Stomach (tissue), 4 donors: ENCODE data around the gene TTC39B.

Experiments
- CTCF ChIP-seq, 7 experiments: fragments of 450-650 bp in 4 of 7; fragments of 200-600 bp in 3 of 7; sonication (generic) in 3 of 7; IDR thresholded peaks; one replicate each; pipeline ENCODE4 v1.5.1; 2016 to 2019; ENCODE audit warnings: antibody characterized with exemption in 7 of 7, control low read depth in 2 of 7, mild to moderate bottlenecking in 1 of 7
- POLR2A ChIP-seq, 4 donors: fragments of 450-650 bp; IDR thresholded peaks; one replicate each; pipeline ENCODE4 v1.6.1; 2016; ENCODE audit warnings: antibody characterized with exemption in 4 of 4, control low read depth in 2 of 4, mild to moderate bottlenecking in 1 of 4, moderate library complexity in 1 of 4
- POLR2AphosphoS5 ChIP-seq, 3 donors: sonication (generic); formaldehyde crosslinking; IDR thresholded peaks; one replicate each; pipeline ENCODE4 v1.6.1; 2016; ENCODE audit warnings: antibody characterized with exemption in 3 of 3

- TF ChIP-seq CTCF (IDR thresholded peaks at IDR 0.05): no peak
- no peak for TF ChIP-seq POLR2AphosphoS5 (IDR thresholded peaks at IDR 0.05)
- TF ChIP-seq POLR2A (IDR thresholded peaks at IDR 0.05): no peak
Observed at GRCh38 chr9:15294604-15295003, 12.4 kb downstream of the TTC39B start.
